SU-DHL-6 (cell line): ENCODE data around the gene SF3A1.

Source experiments
- H2AFZ ChIP-seq: fragments of 200-600 bp; sonication (generic); 2 replicates; pipeline ENCODE4 v1.6.1; 2014; ENCODE audit warnings: low read depth, mild to moderate bottlenecking, moderate library complexity, mixed read lengths, antibody characterized with exemption, low read length; ENCODE audit not compliant: severe bottlenecking
- H3F3A ChIP-seq: fragments of 200-600 bp; shearing (Covaris generic); 2 replicates; pipeline ENCODE4 v1.6.0; 2016; ENCODE audit warnings: antibody characterized with exemption, mild to moderate bottlenecking; ENCODE audit not compliant: insufficient read depth
- H3K27ac ChIP-seq: fragments of 200-600 bp; sonication (generic); 2 replicates; pipeline ENCODE4 v1.5.1; 2016; ENCODE audit warnings: low read depth, mild to moderate bottlenecking, low read length, moderate library complexity, mixed read lengths
- H3K27me3 ChIP-seq: fragments of 200-600 bp; sonication (generic), shearing (Covaris generic); 2 replicates; pipeline ENCODE4 v1.6.0; 2014; ENCODE audit warnings: mild to moderate bottlenecking, low read length
- H3K36me3 ChIP-seq: fragments of 200-600 bp; sonication (generic); 2 replicates; pipeline ENCODE4 v1.6.1; 2014; ENCODE audit warnings: mild to moderate bottlenecking, low read length, mixed read lengths
- H3K4me2 ChIP-seq: fragments of 300-600, 200-600 bp; shearing (Covaris generic), sonication (generic); 2 replicates; pipeline ENCODE4 v1.6.0; 2014; ENCODE audit warnings: low read length, low read depth, mild to moderate bottlenecking; ENCODE audit not compliant: poor library complexity, severe bottlenecking
- H3K4me3 ChIP-seq: fragments of 200-600 bp; sonication (generic); 2 replicates; pipeline ENCODE4 v1.5.1; 2014; ENCODE audit warnings: antibody characterized with exemption, low read length, mild to moderate bottlenecking, mixed read lengths; ENCODE audit not compliant: insufficient read depth, poor library complexity, severe bottlenecking
- H3K79me2 ChIP-seq: fragments of 200-600 bp; sonication (generic); 2 replicates; pipeline ENCODE4 v1.6.1; 2014; ENCODE audit warnings: mild to moderate bottlenecking, low read length, moderate library complexity; ENCODE audit not compliant: insufficient read depth
- H3K9ac ChIP-seq: fragments of 200-600 bp; sonication (generic); 2 replicates; pipeline ENCODE4 v1.7.0; 2014; ENCODE audit warnings: mild to moderate bottlenecking, low read length
- H3K9me2 ChIP-seq: fragments of 200-600 bp; sonication (generic); replicated peaks from 2 replicates; pipeline ENCODE4 v1.6.1; 2014; ENCODE audit warnings: low read length; ENCODE audit not compliant: insufficient read depth
- H3K9me3 ChIP-seq: fragments of 200-600 bp; sonication (generic); 2 replicates; pipeline ENCODE4 v1.6.1; 2014; ENCODE audit warnings: low read length, mixed read lengths; ENCODE audit not compliant: insufficient read depth
- H4K20me1 ChIP-seq: fragments of 200-600 bp; sonication (generic); 2 replicates; pipeline ENCODE4 v1.6.1; 2014; ENCODE audit warnings: low read depth, mild to moderate bottlenecking, antibody characterized with exemption, low read length, moderate library complexity, mixed read lengths
- CTCF ChIP-seq: fragments of 200-600 bp; sonication (generic); IDR thresholded peaks from one replicate; pipeline ENCODE4 v1.5.1; 2017; ENCODE audit warnings: antibody characterized with exemption, mild to moderate bottlenecking, low read length, moderate library complexity; ENCODE audit not compliant: insufficient read depth, poor library complexity, severe bottlenecking
- EZH2phosphoT487 ChIP-seq: fragments of 200-600 bp; sonication (generic), shearing (Covaris generic); conservative IDR thresholded peaks from 2 replicates; pipeline ENCODE4 v1.6.1; 2018; ENCODE audit warnings: mild to moderate bottlenecking, antibody characterized with exemption, low read length, moderate library complexity, mixed read lengths

The SF3A1 gene

GRCh38 chr22:30347255-30347892, 9.3 kb downstream of the SF3A1 start:
- TF ChIP-seq EZH2phosphoT487 (no peak), CTCF (no peak)
- Histone ChIP-seq H4K20me1 (0 out of 2 replicates have a peak, but pooled peaks cover 4% of the 10 kb centered on the region), H3K9ac (no peak overlapping the region), H3K9me3 (no peaks in the 10 kb centered on the region), H3K79me2 (peaks cover 32% of the 10 kb centered on the region), H3F3A (no peaks in the 10 kb centered on the region), H2AFZ (no peak overlapping the region), H3K4me3 (no peak overlapping the region), H3K36me3 (peaks cover 37% of the 10 kb centered on the region), H3K27ac (no peak overlapping the region), H3K4me2 (no peak overlapping the region), H3K27me3 (no peaks in the 10 kb centered on the region), H3K9me2 (no peaks in the 10 kb centered on the region)

- no peak overlapping the region for H3K4me3 ChIP-seq
- no peaks in the 10 kb centered on the region for H3K9me2 ChIP-seq
- H3K9me3 ChIP-seq, result no peaks in the 10 kb centered on the region
- H3K36me3 ChIP-seq, result peaks cover 38% of the 10 kb centered on the region
- H3K27me3 ChIP-seq, result no peaks in the 10 kb centered on the region
- no peak overlapping the region for H2AFZ ChIP-seq
- H3K27ac ChIP-seq, result no peak overlapping the region
- H3K4me2 ChIP-seq, result no peak overlapping the region
- no peaks in the 10 kb centered on the region for H3F3A ChIP-seq
- no peak for TF ChIP-seq EZH2phosphoT487
- TF ChIP-seq CTCF, result no peak
- peaks cover 17% of the 10 kb centered on the region for H3K79me2 ChIP-seq
- H3K9ac ChIP-seq, result no peak overlapping the region
- H4K20me1 ChIP-seq, result 0 out of 2 replicates have a peak, but pooled peaks cover 4% of the 10 kb centered on the region
Measured at GRCh38 chr22:30344447-30345200, 12.1 kb downstream of the SF3A1 start.

GRCh38 chr22:30340911-30341685, 15.6 kb downstream of the SF3A1 start:
- no peaks in the 10 kb centered on the region for H4K20me1 ChIP-seq
- no peak overlapping the region for H2AFZ ChIP-seq
- H3K9me2 ChIP-seq, result no peaks in the 10 kb centered on the region
- no peaks in the 10 kb centered on the region for H3F3A ChIP-seq
- no peaks in the 10 kb centered on the region for H3K9me3 ChIP-seq
- no peak overlapping the region for H3K27ac ChIP-seq
- H3K36me3 ChIP-seq, result peaks cover 36% of the 10 kb centered on the region
- no peaks in the 10 kb centered on the region for H3K27me3 ChIP-seq
- H3K79me2 ChIP-seq, result no peaks in the 10 kb centered on the region; the same call in 1 of the 2 replicates
- H3K4me2 ChIP-seq, result no peak overlapping the region
- H3K9ac ChIP-seq, result no peak overlapping the region
- no peak for TF ChIP-seq CTCF
- no peak for TF ChIP-seq EZH2phosphoT487
- H3K4me3 ChIP-seq, result no peak overlapping the region
